ENCODE data around the gene ARL6. TPM values are rescaled to one million over a fixed set of nuclear protein-coding genes. Genes with fewer than 3 reads are reported as not detected.

Gene ARL6
- total and polyA plus RNA-seq, 2 of the 8 experiments (the other 6 are each of a cell fraction or from before 2014, with no cell fraction given), result 1.8 to 12.0 TPM

DNA sequence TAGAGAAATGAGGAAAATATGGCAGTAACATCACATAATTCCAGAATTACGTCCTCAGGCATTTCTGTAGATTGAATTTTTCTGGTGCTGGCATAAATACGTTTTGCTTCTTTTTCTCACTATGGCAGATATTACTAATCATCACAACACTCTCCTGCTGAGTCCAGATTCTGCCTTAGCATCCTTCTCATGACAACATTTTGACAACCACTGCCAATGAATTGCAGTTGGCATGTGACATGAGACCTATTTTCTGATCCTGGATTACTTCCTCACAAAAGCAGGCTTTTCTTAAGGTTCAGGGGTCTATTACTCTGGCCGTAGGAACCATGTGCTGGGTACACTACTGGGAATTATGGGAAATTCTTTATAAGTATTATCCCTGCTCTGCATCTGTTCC, 22.5 kb upstream of the ARL6 start (continued):
- TF ChIP-seq, protein P1, sequence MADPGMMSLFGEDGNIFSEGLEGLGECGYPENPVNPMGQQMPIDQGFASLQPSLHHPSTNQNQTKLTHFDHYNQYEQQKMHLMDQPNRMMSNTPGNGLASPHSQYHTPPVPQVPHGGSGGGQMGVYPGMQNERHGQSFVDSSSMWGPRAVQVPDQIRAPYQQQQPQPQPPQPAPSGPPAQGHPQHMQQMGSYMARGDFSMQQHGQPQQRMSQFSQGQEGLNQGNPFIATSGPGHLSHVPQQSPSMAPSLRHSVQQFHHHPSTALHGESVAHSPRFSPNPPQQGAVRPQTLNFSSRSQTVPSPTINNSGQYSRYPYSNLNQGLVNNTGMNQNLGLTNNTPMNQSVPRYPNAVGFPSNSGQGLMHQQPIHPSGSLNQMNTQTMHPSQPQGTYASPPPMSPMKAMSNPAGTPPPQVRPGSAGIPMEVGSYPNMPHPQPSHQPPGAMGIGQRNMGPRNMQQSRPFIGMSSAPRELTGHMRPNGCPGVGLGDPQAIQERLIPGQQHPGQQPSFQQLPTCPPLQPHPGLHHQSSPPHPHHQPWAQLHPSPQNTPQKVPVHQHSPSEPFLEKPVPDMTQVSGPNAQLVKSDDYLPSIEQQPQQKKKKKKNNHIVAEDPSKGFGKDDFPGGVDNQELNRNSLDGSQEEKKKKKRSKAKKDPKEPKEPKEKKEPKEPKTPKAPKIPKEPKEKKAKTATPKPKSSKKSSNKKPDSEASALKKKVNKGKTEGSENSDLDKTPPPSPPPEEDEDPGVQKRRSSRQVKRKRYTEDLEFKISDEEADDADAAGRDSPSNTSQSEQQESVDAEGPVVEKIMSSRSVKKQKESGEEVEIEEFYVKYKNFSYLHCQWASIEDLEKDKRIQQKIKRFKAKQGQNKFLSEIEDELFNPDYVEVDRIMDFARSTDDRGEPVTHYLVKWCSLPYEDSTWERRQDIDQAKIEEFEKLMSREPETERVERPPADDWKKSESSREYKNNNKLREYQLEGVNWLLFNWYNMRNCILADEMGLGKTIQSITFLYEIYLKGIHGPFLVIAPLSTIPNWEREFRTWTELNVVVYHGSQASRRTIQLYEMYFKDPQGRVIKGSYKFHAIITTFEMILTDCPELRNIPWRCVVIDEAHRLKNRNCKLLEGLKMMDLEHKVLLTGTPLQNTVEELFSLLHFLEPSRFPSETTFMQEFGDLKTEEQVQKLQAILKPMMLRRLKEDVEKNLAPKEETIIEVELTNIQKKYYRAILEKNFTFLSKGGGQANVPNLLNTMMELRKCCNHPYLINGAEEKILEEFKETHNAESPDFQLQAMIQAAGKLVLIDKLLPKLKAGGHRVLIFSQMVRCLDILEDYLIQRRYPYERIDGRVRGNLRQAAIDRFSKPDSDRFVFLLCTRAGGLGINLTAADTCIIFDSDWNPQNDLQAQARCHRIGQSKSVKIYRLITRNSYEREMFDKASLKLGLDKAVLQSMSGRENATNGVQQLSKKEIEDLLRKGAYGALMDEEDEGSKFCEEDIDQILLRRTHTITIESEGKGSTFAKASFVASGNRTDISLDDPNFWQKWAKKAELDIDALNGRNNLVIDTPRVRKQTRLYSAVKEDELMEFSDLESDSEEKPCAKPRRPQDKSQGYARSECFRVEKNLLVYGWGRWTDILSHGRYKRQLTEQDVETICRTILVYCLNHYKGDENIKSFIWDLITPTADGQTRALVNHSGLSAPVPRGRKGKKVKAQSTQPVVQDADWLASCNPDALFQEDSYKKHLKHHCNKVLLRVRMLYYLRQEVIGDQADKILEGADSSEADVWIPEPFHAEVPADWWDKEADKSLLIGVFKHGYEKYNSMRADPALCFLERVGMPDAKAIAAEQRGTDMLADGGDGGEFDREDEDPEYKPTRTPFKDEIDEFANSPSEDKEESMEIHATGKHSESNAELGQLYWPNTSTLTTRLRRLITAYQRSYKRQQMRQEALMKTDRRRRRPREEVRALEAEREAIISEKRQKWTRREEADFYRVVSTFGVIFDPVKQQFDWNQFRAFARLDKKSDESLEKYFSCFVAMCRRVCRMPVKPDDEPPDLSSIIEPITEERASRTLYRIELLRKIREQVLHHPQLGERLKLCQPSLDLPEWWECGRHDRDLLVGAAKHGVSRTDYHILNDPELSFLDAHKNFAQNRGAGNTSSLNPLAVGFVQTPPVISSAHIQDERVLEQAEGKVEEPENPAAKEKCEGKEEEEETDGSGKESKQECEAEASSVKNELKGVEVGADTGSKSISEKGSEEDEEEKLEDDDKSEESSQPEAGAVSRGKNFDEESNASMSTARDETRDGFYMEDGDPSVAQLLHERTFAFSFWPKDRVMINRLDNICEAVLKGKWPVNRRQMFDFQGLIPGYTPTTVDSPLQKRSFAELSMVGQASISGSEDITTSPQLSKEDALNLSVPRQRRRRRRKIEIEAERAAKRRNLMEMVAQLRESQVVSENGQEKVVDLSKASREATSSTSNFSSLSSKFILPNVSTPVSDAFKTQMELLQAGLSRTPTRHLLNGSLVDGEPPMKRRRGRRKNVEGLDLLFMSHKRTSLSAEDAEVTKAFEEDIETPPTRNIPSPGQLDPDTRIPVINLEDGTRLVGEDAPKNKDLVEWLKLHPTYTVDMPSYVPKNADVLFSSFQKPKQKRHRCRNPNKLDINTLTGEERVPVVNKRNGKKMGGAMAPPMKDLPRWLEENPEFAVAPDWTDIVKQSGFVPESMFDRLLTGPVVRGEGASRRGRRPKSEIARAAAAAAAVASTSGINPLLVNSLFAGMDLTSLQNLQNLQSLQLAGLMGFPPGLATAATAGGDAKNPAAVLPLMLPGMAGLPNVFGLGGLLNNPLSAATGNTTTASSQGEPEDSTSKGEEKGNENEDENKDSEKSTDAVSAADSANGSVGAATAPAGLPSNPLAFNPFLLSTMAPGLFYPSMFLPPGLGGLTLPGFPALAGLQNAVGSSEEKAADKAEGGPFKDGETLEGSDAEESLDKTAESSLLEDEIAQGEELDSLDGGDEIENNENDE (IDR thresholded peaks at IDR 0.05; ENCODE audit: insufficient replicate concordance, low read length), result no peak
- TF ChIP-seq, protein P2, sequence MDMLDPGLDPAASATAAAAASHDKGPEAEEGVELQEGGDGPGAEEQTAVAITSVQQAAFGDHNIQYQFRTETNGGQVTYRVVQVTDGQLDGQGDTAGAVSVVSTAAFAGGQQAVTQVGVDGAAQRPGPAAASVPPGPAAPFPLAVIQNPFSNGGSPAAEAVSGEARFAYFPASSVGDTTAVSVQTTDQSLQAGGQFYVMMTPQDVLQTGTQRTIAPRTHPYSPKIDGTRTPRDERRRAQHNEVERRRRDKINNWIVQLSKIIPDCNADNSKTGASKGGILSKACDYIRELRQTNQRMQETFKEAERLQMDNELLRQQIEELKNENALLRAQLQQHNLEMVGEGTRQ (IDR thresholded peaks at IDR 0.05; ENCODE audit: low read length), result no peak
- TF ChIP-seq TAF7 (optimal IDR thresholded peaks at IDR 0.05; ENCODE audit: borderline replicate concordance, low read depth, low read length), result no peak
- no peak for TF ChIP-seq FOSL1 (IDR thresholded peaks at IDR 0.05; ENCODE audit: insufficient read depth, low read depth, low read length)
- no peak for TF ChIP-seq SP1 (IDR thresholded peaks at IDR 0.05; ENCODE audit: low read depth, low read length)
- no peak for TF ChIP-seq NRF1 (IDR thresholded peaks at IDR 0.05; ENCODE audit: low read depth, low read length)
- TF ChIP-seq SP4 (IDR thresholded peaks at IDR 0.05; ENCODE audit: low read length), result no peak

Data from H1 (cell line).